GM21619 (cell line): ENCODE data around the gene TRIM58.

Experiments used
- ATAC-seq: cut with Tn5 transposase; IDR thresholded peaks from one replicate; pipeline ENCODE4 v1.9.1; 2021; ENCODE audit not compliant: unreplicated experiment

The TRIM58 gene

GRCh38 chr1:247857069-247857984 is at the start of gene TRIM58:
TSS of gene TRIM58 (plus strand) at chr1:247857187. CDS start at chr1:247857247, 60 bp downstream.
- peak; percentile 46 for ATAC-seq

- ATAC-seq, result no peak
Observed at GRCh38 chr1:247812637-247813036, 44.4 kb upstream of the TRIM58 start.

- ATAC-seq, result no peak
Observed at GRCh38 chr1:247822060-247822459, 34.9 kb upstream of the TRIM58 start.

- no peak for ATAC-seq
Observed at GRCh38 chr1:247824023-247824422, 33.0 kb upstream of the TRIM58 start, which contains the start of gene OR14A16. TSS of gene OR14A16 (minus strand) at chr1:247824119. CDS start at chr1:247815729, 8,390 bp downstream.

- ATAC-seq, result no peak
Observed at GRCh38 chr1:247825362-247825761, 31.6 kb upstream of the TRIM58 start.

DNA sequence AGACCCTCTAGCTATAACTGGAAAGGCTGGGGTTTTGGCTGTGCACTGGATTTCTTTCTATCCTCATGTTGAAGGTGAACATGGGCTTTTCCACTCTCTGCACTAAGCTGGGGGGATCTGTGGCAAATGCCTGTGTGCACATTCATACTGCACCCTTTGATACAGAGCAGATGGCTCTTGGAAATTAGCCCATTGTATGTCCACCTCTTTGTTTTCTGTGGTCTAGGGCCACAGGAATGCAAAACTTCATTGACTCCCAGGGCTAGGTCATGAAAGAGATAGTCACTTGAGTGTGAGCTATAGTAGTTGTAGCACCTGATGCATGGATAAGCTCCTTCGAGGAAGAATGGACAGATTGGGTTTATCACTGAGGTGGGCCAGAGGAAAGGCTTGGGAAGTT is 27.3 kb upstream of the TRIM58 start:
- no peak for ATAC-seq

DNA sequence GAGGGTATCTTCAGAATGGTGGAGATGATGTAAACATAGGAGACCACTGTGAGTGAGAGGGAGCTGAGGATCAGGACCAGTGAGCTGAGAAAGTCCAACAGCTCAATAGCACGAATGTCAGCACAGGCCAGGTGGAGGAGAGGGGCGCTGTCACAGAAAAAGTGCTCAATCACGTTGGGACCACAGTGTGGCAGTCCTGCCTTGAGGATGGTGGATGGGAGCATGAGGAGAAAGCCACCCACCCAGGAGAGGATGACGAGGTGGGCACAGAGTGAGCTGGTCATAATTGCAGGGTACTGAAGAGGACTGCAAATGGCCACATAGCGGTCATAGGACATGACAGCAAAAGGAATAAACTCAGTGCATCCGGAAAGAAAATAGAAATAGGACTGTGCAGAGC is 23.4 kb upstream of the TRIM58 start:
- ATAC-seq, result no peak

- no peak for ATAC-seq
Observed at GRCh38 chr1:247840818-247841217, 16.2 kb upstream of the TRIM58 start.

GRCh38 chr1:247841796-247842195 is 15.2 kb upstream of the TRIM58 start, which contains the start of gene OR11L1:
TSS of gene OR11L1 (minus strand) at chr1:247841896. CDS start at chr1:247841896, 0 bp downstream.
- ATAC-seq, result no peak

GRCh38 chr1:247843411-247843810 is 13.6 kb upstream of the TRIM58 start:
- no peak for ATAC-seq

GRCh38 chr1:247845011-247845692 is 11.8 kb upstream of the TRIM58 start:
- ATAC-seq, result no peak

DNA sequence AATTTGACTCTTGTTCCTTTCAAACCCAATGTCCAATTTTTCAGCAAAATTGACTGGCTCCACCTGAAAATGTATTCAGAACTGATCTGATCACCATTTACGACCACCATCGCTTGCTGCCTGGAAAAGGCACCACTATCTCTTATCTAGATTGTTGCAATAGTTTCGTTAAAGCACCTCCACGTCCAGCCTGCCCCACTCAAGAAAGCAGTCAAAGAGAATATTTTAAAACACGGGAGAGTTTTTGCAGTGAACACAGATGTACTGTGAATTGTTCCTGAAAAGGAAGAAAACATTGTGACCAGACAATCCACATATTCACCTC is 11.3 kb upstream of the TRIM58 start:
- no peak for ATAC-seq

- ATAC-seq, result no peak
Observed at GRCh38 chr1:247848346-247848745, 8.6 kb upstream of the TRIM58 start.

DNA sequence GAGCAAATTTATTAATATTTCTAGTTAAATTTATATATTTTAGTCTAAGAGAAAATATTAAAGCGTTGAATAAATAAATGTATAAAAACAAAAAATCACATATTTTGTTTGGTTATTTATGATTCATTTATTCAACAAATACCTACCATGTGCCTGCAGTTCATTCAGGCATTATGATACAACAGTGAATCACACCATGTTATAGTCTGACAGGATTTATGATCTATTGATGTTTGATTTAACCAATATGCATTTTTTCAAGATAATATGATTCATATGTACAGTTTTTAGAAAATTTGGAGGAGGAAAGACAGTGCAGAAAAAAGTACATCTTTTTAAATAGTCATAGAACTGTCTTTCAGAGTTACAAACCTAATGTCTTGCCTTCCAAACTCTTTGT is 7.4 kb upstream of the TRIM58 start:
- no peak for ATAC-seq

- no peak for ATAC-seq
Observed at GRCh38 chr1:247854899-247855545, 2.0 kb upstream of the TRIM58 start.

DNA sequence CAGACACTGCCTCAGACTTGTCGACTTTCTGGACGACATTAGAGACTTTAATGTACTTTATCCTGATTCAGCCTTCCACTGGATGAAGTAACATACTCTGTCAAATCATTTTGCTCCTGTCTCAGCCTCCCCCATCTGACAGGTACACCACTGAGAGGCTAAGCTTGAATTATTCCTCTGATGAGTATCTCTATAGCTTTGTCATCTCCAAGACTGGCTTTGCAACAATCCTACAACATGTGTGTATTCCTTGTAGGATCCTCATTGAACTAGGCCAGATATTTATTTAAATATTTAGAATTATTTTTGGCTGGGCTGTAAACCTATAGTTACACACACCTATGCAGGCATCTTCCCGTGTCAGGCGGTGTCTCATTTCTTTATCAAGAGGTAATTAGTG is 1.1 kb upstream of the TRIM58 start:
- no peak for ATAC-seq

GRCh38 chr1:247857985-247858619 is 1.1 kb downstream of the TRIM58 start:
- ATAC-seq, result no peak

GRCh38 chr1:247862756-247863155 is 5.8 kb downstream of the TRIM58 start:
- ATAC-seq, result no peak

DNA sequence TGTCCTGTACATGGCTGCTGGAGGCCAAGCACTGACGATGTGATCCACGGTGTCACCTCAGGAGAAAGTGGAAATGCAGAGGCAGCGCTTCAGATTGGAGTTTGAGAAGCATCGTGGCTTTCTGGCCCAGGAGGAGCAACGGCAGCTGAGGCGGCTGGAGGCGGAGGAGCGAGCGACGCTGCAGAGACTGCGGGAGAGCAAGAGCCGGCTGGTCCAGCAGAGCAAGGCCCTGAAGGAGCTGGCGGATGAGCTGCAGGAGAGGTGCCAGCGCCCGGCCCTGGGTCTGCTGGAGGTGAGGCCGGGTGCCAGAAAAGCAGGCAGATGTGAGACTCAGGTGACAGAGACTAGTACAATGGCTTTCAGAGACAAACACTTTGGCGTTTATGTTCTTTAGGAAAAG is 7.7 kb downstream of the TRIM58 start:
- no peak for ATAC-seq

DNA sequence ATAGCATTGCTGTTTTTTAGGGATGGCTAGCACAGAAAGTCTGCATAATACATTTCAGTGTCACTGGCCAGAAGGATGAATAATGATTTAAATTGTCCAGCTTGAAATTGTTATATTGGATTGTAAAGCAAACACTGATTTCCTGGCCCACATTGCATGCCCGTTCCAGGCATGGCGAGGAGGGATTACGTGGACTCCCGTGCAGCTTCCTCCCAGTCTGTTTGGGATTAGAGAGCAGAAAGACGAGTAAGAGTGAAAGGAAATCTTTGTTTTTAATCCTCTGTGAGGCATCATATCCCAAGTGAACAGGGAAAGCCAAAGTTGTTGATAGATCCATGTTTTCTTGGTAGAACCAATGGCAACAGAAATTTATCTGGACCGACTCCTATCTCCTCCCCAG is 8.4 kb downstream of the TRIM58 start:
- ATAC-seq, result no peak

GRCh38 chr1:247883346-247883745 is 26.4 kb downstream of the TRIM58 start:
- ATAC-seq, result no peak
